GM23338 (cell line): ENCODE data around the gene DTNBP1. TPM values are rescaled to one million over a fixed set of nuclear protein-coding genes. Genes with fewer than 3 reads are reported as not detected.

ENCODE experiments used
- ATAC-seq: fragments of 200-7000 bp; cut with Tn5 transposase; 3 replicates; pipeline ENCODE4 v1.9.1; 2020
- DNase-seq: peaks from one replicate; pipeline ENCODE4 v3.0.0-alpha.2; 2015; ENCODE audit warnings: low spot score
- H2AFZ ChIP-seq: fragments of 200-600 bp; sonication (generic); 2 replicates; pipeline ENCODE4 v1.8.0; 2016; ENCODE audit warnings: antibody characterized with exemption, mild to moderate bottlenecking, moderate library complexity
- H3F3A ChIP-seq: fragments of 200-600 bp; sonication (generic); replicated peaks from 2 replicates; pipeline ENCODE4 v1.8.0; 2017; ENCODE audit warnings: antibody characterized with exemption, mixed run types, low read depth
- H3K27ac ChIP-seq: fragments of 200-600 bp; sonication (generic); 2 replicates; pipeline ENCODE4 v1.6.1; 2016; ENCODE audit warnings: low read depth
- H3K27me3 ChIP-seq: fragments of 200-600 bp; sonication (generic); 2 replicates; pipeline ENCODE4 v1.8.0; 2016; ENCODE audit warnings: mild to moderate bottlenecking, mixed run types, moderate library complexity; ENCODE audit not compliant: insufficient read depth
- H3K36me3 ChIP-seq: fragments of 200-600 bp; sonication (generic); 2 replicates; pipeline ENCODE4 v1.8.0; 2016; ENCODE audit warnings: mild to moderate bottlenecking; ENCODE audit not compliant: insufficient read depth
- H3K4me1 ChIP-seq: fragments of 200-600 bp; sonication (generic); 2 replicates; pipeline ENCODE4 v1.8.0; 2016; ENCODE audit warnings: mild to moderate bottlenecking, moderate library complexity; ENCODE audit not compliant: insufficient read depth
- H3K4me2 ChIP-seq: fragments of 200-600 bp; sonication (generic); 2 replicates; pipeline ENCODE4 v1.7.1; 2017; ENCODE audit warnings: mixed run types
- H3K4me3 ChIP-seq: fragments of 200-600 bp; sonication (generic); 2 replicates; pipeline ENCODE4 v1.6.1; 2016; ENCODE audit warnings: mixed run types
- H3K79me2 ChIP-seq: fragments of 200-600 bp; sonication (generic); replicated peaks from 2 replicates; pipeline ENCODE4 v1.8.0; 2017; ENCODE audit warnings: mild to moderate bottlenecking; ENCODE audit not compliant: insufficient read depth
- H3K9me2 ChIP-seq: fragments of 200-600 bp; sonication (generic); 2 replicates; pipeline ENCODE4 v1.8.0; 2017; ENCODE audit not compliant: insufficient read depth
- H4K20me1 ChIP-seq: fragments of 200-600 bp; sonication (generic); replicated peaks from 2 replicates; pipeline ENCODE4 v1.8.0; 2017; ENCODE audit warnings: mild to moderate bottlenecking; ENCODE audit not compliant: insufficient read depth
- H3K27ac Mint-ChIP-seq: 2 replicates; pipeline ENCODE4 v1.8.0; 2020; ENCODE audit warnings: inconsistent platforms, mild to moderate bottlenecking, moderate library complexity, mixed read lengths
- H3K27me3 Mint-ChIP-seq: 3 replicates; pipeline ENCODE4 v1.8.0; 2022; ENCODE audit warnings: low read depth, mild to moderate bottlenecking, moderate library complexity, mixed read lengths, inconsistent platforms; ENCODE audit not compliant: insufficient read depth, poor library complexity
- H3K36me3 Mint-ChIP-seq: 3 replicates; pipeline ENCODE4 v1.8.0; 2021; ENCODE audit warnings: low read depth, mild to moderate bottlenecking, inconsistent platforms, moderate library complexity, mixed read lengths
- H3K4me1 Mint-ChIP-seq: 3 replicates; pipeline ENCODE4 v1.8.0; 2020; ENCODE audit warnings: mild to moderate bottlenecking, inconsistent platforms, mixed read lengths
- H3K4me3 Mint-ChIP-seq: 3 replicates; pipeline ENCODE4 v1.8.0; 2021; ENCODE audit warnings: moderate library complexity, mild to moderate bottlenecking, inconsistent platforms, mixed read lengths
- H3K9me3 Mint-ChIP-seq: 3 replicates; pipeline ENCODE4 v1.8.0; 2020; ENCODE audit warnings: moderate library complexity, mild to moderate bottlenecking, inconsistent platforms, mixed read lengths
- CREB1 ChIP-seq: fragments of 250-450 bp; sonication (Bioruptor Pico); IDR thresholded peaks from 2 replicates; pipeline ENCODE4 v1.5.0; 2020; ENCODE audit warnings: low read depth, mild to moderate bottlenecking, moderate library complexity
- CTCF ChIP-seq, 2 experiments: fragments of 200-600 bp in 1 of 2; sonication (generic) in 1 of 2; conservative IDR thresholded peaks; 2 replicates each; pipeline versions ENCODE4 v1.5.1 to v1.6.1; 2016 to 2017; ENCODE audit warnings: antibody characterized with exemption in 2 of 2, low read depth in 2 of 2, mild to moderate bottlenecking in 2 of 2, moderate library complexity in 1 of 2
- ETS1 ChIP-seq: IDR thresholded peaks from 2 replicates; pipeline ENCODE4 v1.6.1; 2016; ENCODE audit warnings: antibody characterized with exemption
- EZH2 ChIP-seq: fragments of 200-600 bp; sonication (generic); IDR thresholded peaks from one replicate; pipeline ENCODE4 v1.8.0; 2017; ENCODE audit warnings: antibody characterized with exemption, mild to moderate bottlenecking, low read depth; ENCODE audit not compliant: unreplicated experiment
- EZH2phosphoT487 ChIP-seq: fragments of 200-600 bp; sonication (generic); IDR thresholded peaks from one replicate; pipeline ENCODE4 v1.8.1; 2018; ENCODE audit warnings: antibody characterized with exemption; ENCODE audit not compliant: unreplicated experiment
- JUNB ChIP-seq: IDR thresholded peaks from one replicate; pipeline ENCODE4 v1.6.1; 2016; ENCODE audit warnings: antibody characterized with exemption; ENCODE audit not compliant: unreplicated experiment
- NANOG ChIP-seq: IDR thresholded peaks from 2 replicates; pipeline ENCODE4 v1.6.1; 2016; ENCODE audit warnings: antibody characterized with exemption, borderline replicate concordance
- POLR2AphosphoS5 ChIP-seq: IDR thresholded peaks from 2 replicates; pipeline ENCODE4 v1.6.1; 2016; ENCODE audit warnings: antibody characterized with exemption, low read depth
- REST ChIP-seq: IDR thresholded peaks from one replicate; pipeline ENCODE4 v1.6.1; 2018; ENCODE audit warnings: antibody characterized with exemption; ENCODE audit not compliant: unreplicated experiment
- STAT1 ChIP-seq: IDR thresholded peaks from one replicate; pipeline ENCODE4 v1.6.1; 2016; ENCODE audit warnings: antibody characterized with exemption; ENCODE audit not compliant: unreplicated experiment
- ZNF114 ChIP-seq: fragments of 250-450 bp; sonication (Bioruptor Pico); IDR thresholded peaks from 2 replicates; pipeline ENCODE4 v1.5.0; 2020; ENCODE audit warnings: mild to moderate bottlenecking, moderate library complexity
- ZNF331 ChIP-seq: fragments of 250-450 bp; sonication (Bioruptor Pico); IDR thresholded peaks from 2 replicates; pipeline ENCODE4 v1.5.0; 2020; ENCODE audit warnings: low read depth, mild to moderate bottlenecking, moderate library complexity
- ZNF462 ChIP-seq: fragments of 250-450 bp; sonication (Bioruptor Pico); IDR thresholded peaks from 2 replicates; pipeline ENCODE4 v1.5.0; 2020; ENCODE audit warnings: mild to moderate bottlenecking, moderate library complexity
- polyA plus RNA-seq: library from polyadenylated mRNA; unstranded; fragments of >200 nt; fragmentation: Nextera tagmentation; extraction: Ambion mirVana; gene quantifications from 2 replicates; pipeline ENCODE4 v1.2.1, GENCODE V29; 2016
- total RNA-seq: library from RNA; depleted of rRNA; stranded (reverse); fragments of >200 nt; shearing (Covaris generic); gene quantifications from 2 replicates; pipeline ENCODE4 v1.2.3, GENCODE V29; 2014

Gene DTNBP1
- total and polyA plus RNA-seq, 2 experiments from 2014 or later = 12.1 to 20.1 TPM

GRCh38 chr6:15546591-15546990 lies 116.2 kb downstream of the DTNBP1 start:
- peaks cover 12% of the 10 kb centered on the region for H3K9me3 Mint-ChIP-seq
- peaks cover 15% of the 10 kb centered on the region for H3K36me3 Mint-ChIP-seq
- TF ChIP-seq ZNF462 (CRISPR knock-in tag) (no peak), REST (no peak), NANOG (no peak), POLR2AphosphoS5 (no peak), ETS1 (no peak), JUNB (no peak), CREB1 (CRISPR knock-in tag) (no peak), ZNF331 (no peak), CTCF (conservative IDR thresholded peaks at IDR 0.05; ENCODE audit: low read depth in 2 of 2) (no peak), EZH2phosphoT487 (no peak), EZH2 (no peak), STAT1 (no peak), ZNF114 (no peak)
- H3K4me3 Mint-ChIP-seq = no peak overlapping the region
- H3K27ac ChIP-seq = no peak overlapping the region
- peaks cover 19% of the 10 kb centered on the region for H3K4me1 ChIP-seq
- peaks cover 4% of the 10 kb centered on the region for H3K27me3 Mint-ChIP-seq
- ATAC-seq = no peak
- no peak for DNase-seq
- no peak overlapping the region for H3K4me3 ChIP-seq
- peaks cover 27% of the 10 kb centered on the region for H3K4me1 Mint-ChIP-seq
- H3F3A ChIP-seq = no peaks in the 10 kb centered on the region
- no peak overlapping the region for H2AFZ ChIP-seq
- no peaks in the 10 kb centered on the region for H3K79me2 ChIP-seq
- no peaks in the 10 kb centered on the region for H4K20me1 ChIP-seq
- H3K36me3 ChIP-seq = no peaks in the 10 kb centered on the region
- H3K27ac Mint-ChIP-seq = no peak overlapping the region
- no peaks in the 10 kb centered on the region; the same call in 1 of the 2 replicates for H3K9me2 ChIP-seq
- H3K4me2 ChIP-seq = no peak overlapping the region
- H3K27me3 ChIP-seq = no peaks in the 10 kb centered on the region
